K562 (cell line): ENCODE results near the gene CREBL2. TPM values are rescaled to one million over a fixed set of nuclear protein-coding genes. Genes with fewer than 3 reads are reported as not detected.
A peak's percentile ranks its signal among the peaks of the same experiment; 100 is the strongest.

Experiments
- ATAC-seq: fragments of 200-7000 bp; cut with Tn5 transposase; 3 replicates; pipeline ENCODE4 v1.9.1; 2020; ENCODE audit warnings: moderate library complexity
- BruUV-seq: library from RNA; stranded (reverse); fragments of 400-500 nt; replicated peaks from 2 replicates; lab custom pipeline; 2021; lab: Mats Ljungman, UMichigan
- CTCF ChIA-PET: fragments of 300-600 bp; formaldehyde crosslinking; extraction: SDS; loops from one replicate; lab custom pipeline; 2021; ENCODE audit warnings: low intra/inter-chr PET ratio; lab: Yijun Ruan, JAX
- POLR2A ChIA-PET: fragments of 300-600, 350-650 bp; sonication (Branson Sonifier 250); formaldehyde crosslinking; extraction: SDS; loops from one replicate; lab custom pipeline; 2021; ENCODE audit warnings: antibody characterized with exemption, inconsistent platforms; lab: Yijun Ruan, JAX
- DNase-seq, 4 experiments: peaks; one replicate each; pipeline versions ENCODE4 v3.0.0 to v3.0.0-alpha.2; 2011 to 2018; ENCODE audit warnings: low spot score in 3 of 4, mixed read lengths in 3 of 4; ENCODE audit errors: extremely low read depth in 1 of 4
- FAIRE-seq: peaks from 2 replicates; lab custom pipeline; 2011; peaks lifted over from hg19 to GRCh38; lab: Jason Lieb, UNC
- H2AFZ ChIP-seq: 2 replicates; pipeline ENCODE4 v1.6.0; 2011; ENCODE audit warnings: low read depth, low read length, control low read depth, inconsistent platforms
- H3K27ac ChIP-seq: fragments of 200-600 bp; 3 replicates; pipeline ENCODE4 v1.8.0; 2011; ENCODE audit warnings: low read depth, mild to moderate bottlenecking, control low read depth, inconsistent platforms, low read length, moderate library complexity, mixed read lengths; ENCODE audit errors: extremely low read depth
- H3K27me3 ChIP-seq, 2 experiments: fragments of 300-600 bp in 1 of 2; 2 replicates in 1 of 2; 3 replicates in 1 of 2; pipeline versions ENCODE4 v1.6.0 to v1.8.0; 2011; ENCODE audit warnings: inconsistent platforms in 2 of 2, low read length in 2 of 2, mild to moderate bottlenecking in 1 of 2, mixed read lengths in 1 of 2, moderate library complexity in 1 of 2; ENCODE audit not compliant: control insufficient read depth in 2 of 2, insufficient read depth in 2 of 2
- H3K36me3 ChIP-seq: fragments of 300-600 bp; 3 replicates; pipeline ENCODE4 v1.8.0; 2011; ENCODE audit warnings: mild to moderate bottlenecking, low read length, inconsistent platforms; ENCODE audit not compliant: control insufficient read depth, insufficient read depth
- H3K4me1 ChIP-seq, 2 experiments: fragments of 200-600 bp in 1 of 2; replicated peaks in 1 of 2; 2 replicates in 1 of 2; 3 replicates in 1 of 2; pipeline versions ENCODE4 v1.5.1 to v1.8.0; 2011; ENCODE audit warnings: inconsistent platforms in 2 of 2, low read length in 2 of 2, mild to moderate bottlenecking in 1 of 2, mixed read lengths in 1 of 2, moderate library complexity in 1 of 2; ENCODE audit not compliant: control insufficient read depth in 2 of 2, insufficient read depth in 2 of 2
- H3K4me2 ChIP-seq: 2 replicates; pipeline ENCODE4 v1.6.1; 2011; ENCODE audit warnings: low read length, control low read depth, inconsistent platforms, mixed read lengths; ENCODE audit not compliant: insufficient read depth
- H3K4me3 ChIP-seq: fragments of 200-600 bp; sonication (generic), shearing (Covaris generic); 2 replicates; pipeline ENCODE4 v1.5.1; 2016; ENCODE audit warnings: control low read depth, inconsistent platforms
- H3K79me2 ChIP-seq: fragments of 200-600 bp; 3 replicates; pipeline ENCODE4 v1.8.0; 2011; ENCODE audit warnings: low read length, inconsistent platforms; ENCODE audit not compliant: control insufficient read depth, insufficient read depth
- H3K9ac ChIP-seq, 2 experiments: 2 replicates each; pipeline versions ENCODE4 v1.6.0 to v1.6.1; 2011; ENCODE audit warnings: low read depth in 2 of 2, low read length in 2 of 2, control low read depth in 1 of 2, inconsistent platforms in 1 of 2, mild to moderate bottlenecking in 1 of 2, mixed read lengths in 1 of 2; ENCODE audit not compliant: insufficient read depth in 1 of 2
- H3K9me1 ChIP-seq: one replicate; pipeline ENCODE4 v1.6.0; 2011; ENCODE audit warnings: inconsistent platforms, mild to moderate bottlenecking, low read length, moderate library complexity; ENCODE audit not compliant: control insufficient read depth, insufficient read depth
- H3K9me3 ChIP-seq: replicated peaks from 2 replicates; pipeline ENCODE4 v1.5.1; 2011; ENCODE audit warnings: low read depth, low read length, inconsistent platforms; ENCODE audit not compliant: control insufficient read depth, insufficient read depth
- H4K20me1 ChIP-seq: replicated peaks from 2 replicates; pipeline ENCODE4 v1.6.1; 2011; ENCODE audit warnings: low read length, inconsistent platforms, mixed read lengths; ENCODE audit not compliant: control insufficient read depth, insufficient read depth
- BDP1 ChIP-seq: IDR thresholded peaks from 3 replicates; pipeline ENCODE4 v1.6.1; 2011; ENCODE audit not compliant: insufficient read length, insufficient read depth
- BRD4 ChIP-seq: fragments of 200-600 bp; sonication (generic); IDR thresholded peaks from 2 replicates; pipeline ENCODE4 v1.6.1; 2017; ENCODE audit warnings: inconsistent platforms
- CHD2 ChIP-seq: IDR thresholded peaks from 2 replicates; pipeline ENCODE4 v1.6.1; 2011; ENCODE audit warnings: low read depth, low read length
- CHD4 ChIP-seq: fragments of 200-600 bp; sonication (generic); IDR thresholded peaks from 3 replicates; pipeline ENCODE4 v1.6.1; 2012; ENCODE audit warnings: low read depth, mild to moderate bottlenecking, mixed read lengths, low read length, inconsistent platforms; ENCODE audit not compliant: insufficient read depth, insufficient replicate concordance, poor library complexity, severe bottlenecking
- GATAD2B ChIP-seq: fragments of 450-650 bp; IDR thresholded peaks from 2 replicates; pipeline ENCODE4 v1.6.1; 2017; ENCODE audit warnings: mild to moderate bottlenecking, borderline replicate concordance
- GTF2E2 ChIP-seq: fragments of 200-800 bp; sonication (Bioruptor generic); IDR thresholded peaks from 2 replicates; pipeline ENCODE4 v1.6.1; 2016; ENCODE audit warnings: missing genetic modification characterization, missing compliant biosample characterization
- HCFC1 ChIP-seq: IDR thresholded peaks from 2 replicates; pipeline ENCODE4 v1.6.1; 2012; ENCODE audit warnings: low read depth, low read length, improper control_type of control experiment
- MEF2A ChIP-seq: IDR thresholded peaks from 2 replicates; pipeline ENCODE4 v1.6.1; 2011; ENCODE audit warnings: low read depth, mild to moderate bottlenecking, low read length, moderate library complexity; ENCODE audit not compliant: control insufficient read depth
- MEIS2 ChIP-seq: fragments of 450-650 bp; IDR thresholded peaks from 2 replicates; pipeline ENCODE4 v1.6.1; 2014; ENCODE audit warnings: mild to moderate bottlenecking; ENCODE audit not compliant: partially characterized antibody
- NFE2 ChIP-seq: IDR thresholded peaks from 2 replicates; pipeline ENCODE4 v1.6.1; 2014; ENCODE audit warnings: antibody characterized with exemption, low read depth
- ZEB2 ChIP-seq: fragments of 450-650 bp; IDR thresholded peaks from 2 replicates; pipeline ENCODE4 v1.6.1; 2016
- ZNF212 ChIP-seq: fragments of 450-650 bp; formaldehyde crosslinking; IDR thresholded peaks from 2 replicates; pipeline ENCODE4 v1.4.0; 2020; ENCODE audit warnings: mild to moderate bottlenecking
- ZNF318 ChIP-seq, 2 experiments: fragments of 450-650 bp; IDR thresholded peaks; 2 replicates each; pipeline ENCODE4 v1.6.1; 2016; ENCODE audit warnings: mild to moderate bottlenecking in 2 of 2, borderline replicate concordance in 1 of 2, low read depth in 1 of 2, moderate library complexity in 1 of 2
- ZNF444 ChIP-seq: fragments of 250-450 bp; sonication (Bioruptor Pico); IDR thresholded peaks from 2 replicates; pipeline ENCODE4 v1.4.0; 2020; ENCODE audit warnings: mild to moderate bottlenecking, moderate library complexity
- WGBS: fragments of 100-300 bp; shearing (Covaris generic); methylation state at CpG from one replicate; pipeline ENCODE4 v1.1.6; 2016; ENCODE audit warnings: low coverage, mixed read lengths; ENCODE audit not compliant: insufficient coverage; ENCODE audit errors: missing lambda C conversion rate; 5-methylcytosine and 5-hydroxymethylcytosine counted together
- in situ Hi-C: fragments of 300-500 bp; cut with MboI; formaldehyde crosslinking; loops from 4 replicates; pipeline ENCODE4 v1.15.0; 2018; ENCODE audit warnings: inconsistent platforms, mixed read lengths
- intact Hi-C: fragments of 100-400 bp; cut with micrococcal nuclease; formaldehyde crosslinking; loops from 2 replicates; pipeline ENCODE4 v1.14.2; 2022
- polyA plus RNA-seq, 8 experiments: library from polyadenylated mRNA; depleted of rRNA in 4 of 8; stranded (reverse) in 5 of 8; unstranded in 3 of 8; fragments of >200 nt; fragmentation: Nextera tagmentation in 2 of 8; fragmentation: Illumina TruSeq in 1 of 8; extraction: Ambion mirVana in 2 of 8; extraction: Trizol in 1 of 8; gene quantifications; 2 replicates each; pipeline versions ENCODE4 v1.2.1 to v1.2.3, GENCODE V29; 2011 to 2014; ENCODE audit warnings: inconsistent platforms in 1 of 8, missing spikeins in 1 of 8
- total RNA-seq, 7 experiments: library from RNA; depleted of rRNA in 6 of 7; stranded (reverse); fragments of >200 nt in 6 of 7; fragmentation: Illumina TruSeq in 2 of 7; extraction: Trizol in 2 of 7; gene quantifications; 2 replicates each; pipeline versions ENCODE4 v1.2.1 to v1.2.3, GENCODE V29; 2011 to 2021; ENCODE audit warnings: low replicate concordance in 1 of 7

Gene CREBL2
- total and polyA plus RNA-seq, 9 of the 15 experiments (the other 6 are each of a cell fraction or from before 2014, with no cell fraction given): 1.7 to 7.3 (median 5.2) TPM

- no peak for TF ChIP-seq GTF2E2 (tag)
- TF ChIP-seq ZNF444: no peak
- peak; percentile 78 for TF ChIP-seq MEIS2
- TF ChIP-seq GATAD2B: no peak
- TF ChIP-seq BRD4: no peak
- no peak for TF ChIP-seq BDP1
- no peak for TF ChIP-seq CHD4
These were observed 11.7 kb upstream of the CREBL2 start (continued) for GRCh38 chr12:12599750-12600643.

GRCh38 chr12:12600659-12601058 lies 11.0 kb upstream of the CREBL2 start:
- DNase-seq (no peak), ATAC-seq (peak; percentile 55; the same call in 2 of the 3 replicates), FAIRE-seq (no peak)
- Histone ChIP-seq H3K9me3 (no peaks in the 10 kb centered on the region), H3K79me2 (no peaks in the 10 kb centered on the region), H3K27ac (no peak overlapping the region; the same call in 2 of the 3 replicates), H3K36me3 (no peaks in the 10 kb centered on the region), H3K4me2 (no peak overlapping the region), H3K27me3 (no peaks in the 10 kb centered on the region), H3K9me1 (no peaks in the 10 kb centered on the region), H3K9ac (no peak overlapping the region), H3K4me1 (no peaks in the 10 kb centered on the region), H2AFZ (peak overlapping the region; percentile 82), H3K4me3 (no peak overlapping the region), H4K20me1 (no peaks in the 10 kb centered on the region)
- ChIA-PET POLR2A (interaction anchor here (0.6 to 1.0 kb wide), 2 partner anchors 38 to 244 kb away, joined by 3 to 4 read pairs; partner anchors contain the start of gene BORCS5), CTCF (no interaction called here)
- BruUV-seq: no TSS peak
- in situ Hi-C loops: no loop called here
- WGBS: 52% methylated on average over 6 of the region's 8 CpGs
- intact Hi-C loops: no loop called here
- TF ChIP-seq ZEB2: no peak
- no peak for TF ChIP-seq CHD2
- no peak for TF ChIP-seq ZNF212 (CRISPR knock-in tag)
- TF ChIP-seq MEF2A: no peak
- no peak for TF ChIP-seq HCFC1
- TF ChIP-seq NFE2: no peak
- no peak for TF ChIP-seq ZNF318 (IDR thresholded peaks at IDR 0.05; ENCODE audit: borderline replicate concordance in 1 of 2, low read depth in 1 of 2)
